PC-3 (cell line): ENCODE results near the gene CTSW. TPM values are rescaled to one million over a fixed set of nuclear protein-coding genes. Genes with fewer than 3 reads are reported as not detected.

Experiments
- ATAC-seq: fragments of 200-7000 bp; cut with Tn5 transposase; 2 replicates; pipeline ENCODE4 v1.9.1; 2020; ENCODE audit warnings: mild to moderate bottlenecking, moderate library complexity
- BruUV-seq: library from RNA; stranded (reverse); fragments of 400-500 nt; replicated peaks from 2 replicates; lab custom pipeline; 2021; lab: Mats Ljungman, UMichigan
- CTCF ChIA-PET: fragments of 300-600 bp; sonication (Branson Sonifier 250); formaldehyde crosslinking; loops from one replicate; lab custom pipeline; 2022; ENCODE audit warnings: antibody characterized with exemption; lab: Charles Lee
- POLR2A ChIA-PET: fragments of 300-600 bp; sonication (Branson Sonifier 250); formaldehyde crosslinking; loops from one replicate; lab custom pipeline; 2022; ENCODE audit warnings: antibody characterized with exemption; ENCODE audit not compliant: unreplicated experiment; lab: Charles Lee
- DNase-seq: peaks from one replicate; pipeline ENCODE4 v3.0.0-alpha.2; 2015
- H2AFZ ChIP-seq: fragments of 300-600 bp; sonication (generic); 2 replicates; pipeline ENCODE4 v1.6.0; 2016; ENCODE audit warnings: antibody characterized with exemption, low read length
- H3F3A ChIP-seq: fragments of 300-600 bp; sonication (generic); one replicate; pipeline ENCODE4 v1.6.0; 2017; ENCODE audit warnings: antibody characterized with exemption, low read length, control low read depth, mild to moderate bottlenecking; ENCODE audit not compliant: unreplicated experiment
- H3K27ac ChIP-seq: fragments of 300-600 bp; sonication (generic); 2 replicates; pipeline ENCODE4 v1.5.1; 2016; ENCODE audit warnings: mild to moderate bottlenecking, low read length
- H3K27me3 ChIP-seq: fragments of 300-600 bp; sonication (generic); 2 replicates; pipeline ENCODE4 v1.6.1; 2016; ENCODE audit warnings: low read length, mixed read lengths
- H3K36me3 ChIP-seq: fragments of 300-600 bp; sonication (generic); 2 replicates; pipeline ENCODE4 v1.6.1; 2016; ENCODE audit warnings: low read depth, mixed run types, low read length, mixed read lengths
- H3K4me1 ChIP-seq: fragments of 300-600 bp; sonication (generic); 2 replicates; pipeline ENCODE4 v1.5.1; 2016; ENCODE audit warnings: low read length; ENCODE audit not compliant: insufficient read depth
- H3K4me2 ChIP-seq: fragments of 300-600 bp; sonication (generic); 2 replicates; pipeline ENCODE4 v1.6.0; 2016; ENCODE audit warnings: low read length
- H3K4me3 ChIP-seq: fragments of 300-600 bp; sonication (generic); 2 replicates; pipeline ENCODE4 v1.5.1; 2016; ENCODE audit warnings: mild to moderate bottlenecking, low read length, mixed read lengths
- H3K79me2 ChIP-seq: fragments of 300-600 bp; sonication (generic); 2 replicates; pipeline ENCODE4 v1.6.1; 2017; ENCODE audit warnings: low read length, mixed read lengths
- H3K9ac ChIP-seq: fragments of 300-600 bp; sonication (generic); 2 replicates; pipeline ENCODE4 v1.6.0; 2016; ENCODE audit warnings: mild to moderate bottlenecking, low read length
- H3K9me2 ChIP-seq: fragments of 300-600 bp; sonication (generic); replicated peaks from 2 replicates; pipeline ENCODE4 v1.6.1; 2016; ENCODE audit warnings: mixed run types, low read length, mixed read lengths
- H3K9me3 ChIP-seq: fragments of 300-600 bp; sonication (generic); 2 replicates; pipeline ENCODE4 v1.6.1; 2016; ENCODE audit warnings: low read length, mixed read lengths
- H4K20me1 ChIP-seq: fragments of 300-600 bp; sonication (generic); 2 replicates; pipeline ENCODE4 v1.6.1; 2016; ENCODE audit warnings: low read length, mixed read lengths
- CTCF ChIP-seq: fragments of 300-600 bp; sonication (generic); conservative IDR thresholded peaks from 2 replicates; pipeline ENCODE4 v1.5.1; 2017; ENCODE audit warnings: antibody characterized with exemption, low read depth, mild to moderate bottlenecking, low read length
- EZH2 ChIP-seq: fragments of 300-600 bp; sonication (generic); IDR thresholded peaks from one replicate; pipeline ENCODE4 v1.6.1; 2017; ENCODE audit warnings: antibody characterized with exemption, mild to moderate bottlenecking, low read length; ENCODE audit not compliant: unreplicated experiment
- EZH2phosphoT487 ChIP-seq: fragments of 300-600 bp; sonication (generic); IDR thresholded peaks from 2 replicates; pipeline ENCODE4 v1.6.1; 2018; ENCODE audit warnings: mild to moderate bottlenecking, antibody characterized with exemption, low read length, borderline replicate concordance
- intact Hi-C: fragments of 100-400 bp; cut with micrococcal nuclease; formaldehyde crosslinking; loops from 2 replicates; pipeline ENCODE4 v1.9.0; 2023
- total RNA-seq: library from RNA; depleted of rRNA; stranded (reverse); fragments of >200 nt; gene quantifications from 2 replicates; pipeline ENCODE4 v1.2.3, GENCODE V29; 2014

The CTSW gene
- total RNA-seq, 1 experiment from 2014 or later, result 0.11 TPM

- ChIA-PET POLR2A (no interaction called here), CTCF (interaction anchor here (0.6 kb wide), 1 partner anchor 15 kb away, joined by 5 read pairs; no protein-coding TSS in a partner anchor)
- H3F3A ChIP-seq, result peaks cover 3% of the 10 kb centered on the region
- intact Hi-C loops, result no loop called here
- H2AFZ ChIP-seq, result no peak overlapping the region
- H3K9ac ChIP-seq, result no peak overlapping the region
- no peak for TF ChIP-seq CTCF
- no peak for TF ChIP-seq EZH2phosphoT487
- TF ChIP-seq EZH2, result no peak
- H3K4me2 ChIP-seq, result no peak overlapping the region
- no peaks in the 10 kb centered on the region for H3K9me2 ChIP-seq
- no peaks in the 10 kb centered on the region for H3K9me3 ChIP-seq
- no peak for ATAC-seq
- H3K27me3 ChIP-seq, result no peaks in the 10 kb centered on the region
- DNase-seq, result no peak
- peaks cover 16% of the 10 kb centered on the region for H3K4me1 ChIP-seq
- no peak overlapping the region for H3K27ac ChIP-seq
- 0 out of 2 replicates have a peak, but pooled peaks cover 6% of the 10 kb centered on the region for H4K20me1 ChIP-seq
- H3K4me3 ChIP-seq, result no peak overlapping the region
- H3K36me3 ChIP-seq, result peaks cover 17% of the 10 kb centered on the region; the same call in 1 of the 2 replicates
- BruUV-seq, result no TSS peak
- H3K79me2 ChIP-seq, result peaks cover 43% of the 10 kb centered on the region
These were observed 42.9 kb downstream of the CTSW start for GRCh38 chr11:65922565-65922964.

GRCh38 chr11:65925397-65925796 is 45.8 kb downstream of the CTSW start:
- Histone ChIP-seq H3K27me3 (no peaks in the 10 kb centered on the region), H3K4me1 (peaks cover 7% of the 10 kb centered on the region), H4K20me1 (0 out of 2 replicates have a peak, but pooled peaks cover 6% of the 10 kb centered on the region), H3K9me3 (no peaks in the 10 kb centered on the region), H2AFZ (no peak overlapping the region), H3K9ac (no peak overlapping the region), H3K4me3 (no peak overlapping the region), H3K4me2 (no peak overlapping the region), H3K9me2 (no peaks in the 10 kb centered on the region), H3K27ac (no peak overlapping the region), H3K79me2 (peaks cover 19% of the 10 kb centered on the region), H3F3A (peaks cover 3% of the 10 kb centered on the region), H3K36me3 (peaks cover 17% of the 10 kb centered on the region; the same call in 1 of the 2 replicates)
- no peak for TF ChIP-seq EZH2phosphoT487
- no peak for TF ChIP-seq CTCF
- TF ChIP-seq EZH2, result no peak
- POLR2A ChIA-PET, result no interaction called here
- BruUV-seq, result no TSS peak
- DNase-seq, result no peak
- no peak for ATAC-seq
- CTCF ChIA-PET, result interaction anchor here (0.6 kb wide), 1 partner anchor 29 kb away, joined by 5 read pairs; no protein-coding TSS in a partner anchor
- intact Hi-C loops, result no loop called here

- Histone ChIP-seq H3K9ac (no peak overlapping the region), H3K36me3 (peaks cover 5% of the 10 kb centered on the region; the same call in 1 of the 2 replicates), H4K20me1 (no peaks in the 10 kb centered on the region), H3K4me2 (no peak overlapping the region), H3K79me2 (no peaks in the 10 kb centered on the region), H3K4me1 (no peaks in the 10 kb centered on the region), H3K27ac (no peak overlapping the region), H3K9me3 (no peaks in the 10 kb centered on the region), H2AFZ (no peak overlapping the region), H3K4me3 (no peak overlapping the region), H3F3A (no peaks in the 10 kb centered on the region), H3K27me3 (no peaks in the 10 kb centered on the region), H3K9me2 (no peaks in the 10 kb centered on the region)
- BruUV-seq, result no TSS peak
- TF ChIP-seq EZH2phosphoT487 (no peak), EZH2 (no peak), CTCF (no peak)
- ATAC-seq, result no peak; the same call in 1 of the 2 replicates
- POLR2A ChIA-PET, result interaction anchor here (0.6 kb wide), 1 partner anchor 78 kb away, joined by 7 read pairs; no protein-coding TSS in a partner anchor
- intact Hi-C loops, result no loop called here
- no peak for DNase-seq
- CTCF ChIA-PET, result no interaction called here
These were observed 48.3 kb downstream of the CTSW start for GRCh38 chr11:65927904-65928397.
